GM13977 (cell line): ENCODE measurements around the gene MACROD2.
"Not testable (repeated sequence)": the region's sequence is repeated elsewhere in the genome, so short reads cannot be mapped to it uniquely, and the experiment has no call there.

Experiments
- DNase-seq: peaks from one replicate; pipeline ENCODE4 v3.0.0; 2012; ENCODE audit warnings: low spot score
- CTCF ChIP-seq: IDR thresholded peaks from 2 replicates; pipeline ENCODE4 v1.5.1; 2012; ENCODE audit warnings: mild to moderate bottlenecking, control low read depth; ENCODE audit not compliant: insufficient read depth; ENCODE audit errors: extremely low read depth, missing control alignments
- in situ Hi-C: fragments of 300-500 bp; cut with MboI; formaldehyde crosslinking; loops from one replicate; pipeline ENCODE4 v1.12.0; 2022; ENCODE audit warnings: low sequenced_read_pairs, low pct_unique_long_range_greater_than_20kb, mixed read lengths, inconsistent platforms; ENCODE audit not compliant: unreplicated experiment

MACROD2 gene

GRCh38 chr20:15196547-15197255 is 1201.4 kb downstream of the MACROD2 start:
- TF ChIP-seq CTCF: no peak
- in situ Hi-C loops: no loop called here
- DNase-seq: peak; percentile 12

DNA sequence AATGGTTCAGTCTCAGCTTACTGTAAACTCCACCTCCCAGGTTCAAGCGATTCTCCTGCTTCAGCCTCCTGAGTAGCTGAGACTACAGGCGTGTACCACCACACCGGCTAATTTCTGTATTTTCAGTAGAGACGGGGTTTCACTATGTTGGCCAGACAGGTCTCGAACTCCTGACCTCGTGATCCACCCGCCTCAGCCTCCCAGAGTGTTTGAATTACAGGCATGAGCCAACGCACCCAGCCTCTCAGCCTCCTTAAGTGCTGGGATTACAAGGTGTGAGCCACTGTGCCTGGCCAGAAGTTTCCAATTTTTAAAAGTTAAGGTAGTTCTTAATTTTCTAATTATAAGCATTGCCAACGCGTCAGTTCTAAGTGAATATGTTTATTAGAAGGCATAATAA is 1202.7 kb downstream of the MACROD2 start:
- in situ Hi-C loops: not testable (repeated sequence)

GRCh38 chr20:15199698-15200097 is 1204.4 kb downstream of the MACROD2 start:
- no peak for TF ChIP-seq CTCF
- DNase-seq: peak; percentile 12
- in situ Hi-C loops: no loop called here

More for the DNA sequence above, 1202.7 kb downstream of the MACROD2 start:
- not testable (repeated sequence) for DNase-seq

DNA sequence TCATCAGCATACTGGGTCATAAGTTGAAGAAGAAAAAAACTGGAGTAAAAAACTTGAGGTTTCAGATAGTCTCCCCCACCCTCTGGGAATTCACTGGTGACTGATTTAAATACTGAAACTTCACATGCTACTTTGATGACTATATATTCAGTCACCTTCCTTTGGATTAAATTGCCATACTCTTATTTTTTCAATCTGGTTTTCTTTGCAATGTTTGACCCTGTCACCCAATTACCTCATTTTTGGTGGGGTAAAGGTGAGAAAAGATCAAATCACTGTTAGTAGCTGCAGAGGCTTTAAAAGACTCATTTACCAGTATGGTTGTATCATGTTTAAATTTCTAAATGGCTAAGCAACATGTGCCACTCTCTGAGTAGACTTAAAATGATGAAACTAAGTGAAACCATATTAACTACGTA is 1204.8 kb downstream of the MACROD2 start:
- peak; percentile 34 for DNase-seq
- TF ChIP-seq CTCF: no peak
- in situ Hi-C loops: no loop called here

DNA sequence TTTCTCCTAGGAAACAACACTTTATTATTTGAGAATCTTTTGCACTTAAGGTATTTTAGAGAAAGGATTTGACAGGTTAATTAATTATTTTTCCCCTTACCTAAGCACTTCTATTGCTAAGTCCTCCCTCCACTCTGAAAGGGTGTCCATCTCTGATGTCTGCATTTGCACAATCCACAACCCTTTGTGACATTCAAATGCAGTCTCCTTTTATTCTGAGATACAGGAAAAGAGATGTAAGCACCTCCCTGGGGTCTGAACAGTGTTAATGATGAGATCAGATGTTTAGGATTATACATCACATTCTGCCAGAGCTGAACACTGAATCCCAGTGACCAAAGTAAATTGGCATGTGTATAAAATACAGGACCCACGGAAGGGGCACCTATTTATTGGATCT is 1206.3 kb downstream of the MACROD2 start:
- DNase-seq: no peak
- in situ Hi-C loops: no loop called here
- no peak for TF ChIP-seq CTCF

- in situ Hi-C loops: no loop called here
Observed at GRCh38 chr20:15204234-15204633, 1208.9 kb downstream of the MACROD2 start.

More at GRCh38 chr20:15204234-15204633, 1208.9 kb downstream of the MACROD2 start:
- no peak for TF ChIP-seq CTCF
- no peak for DNase-seq
